H1 (cell line): Measurements from ENCODE around the gene IL12RB2. TPM values are rescaled to one million over a fixed set of nuclear protein-coding genes. Genes with fewer than 3 reads are reported as not detected.

Source experiments
- CTCF ChIA-PET: fragments of 300-600 bp; sonication (Branson Sonifier 250); formaldehyde crosslinking; loops from one replicate; lab custom pipeline; 2021; ENCODE audit not compliant: partially characterized antibody; lab: Charles Lee
- POLR2A ChIA-PET: fragments of 300-600 bp; sonication (Branson Sonifier 250); formaldehyde crosslinking; loops from one replicate; lab custom pipeline; 2021; ENCODE audit warnings: inconsistent platforms; ENCODE audit not compliant: partially characterized antibody; lab: Charles Lee
- DNase-seq, 2 experiments: peaks; one replicate each; pipeline versions ENCODE4 v3.0.0 to v3.0.0-alpha.2; 2010 to 2022; ENCODE audit warnings: low spot score in 2 of 2, low read depth in 1 of 2, mixed read lengths in 1 of 2
- FAIRE-seq: peaks from 2 replicates; lab custom pipeline; 2011; peaks lifted over from hg19 to GRCh38; lab: Jason Lieb, UNC
- H2AFZ ChIP-seq: 2 replicates; pipeline ENCODE4 v1.8.1; 2012; ENCODE audit warnings: low read length, inconsistent platforms
- H2AK5ac ChIP-seq: 2 replicates; pipeline ENCODE4 v1.6.1; 2013; ENCODE audit warnings: low read depth, low read length
- H2BK120ac ChIP-seq: replicated peaks from 2 replicates; pipeline ENCODE3; 2013; ENCODE audit warnings: low read depth, low read length, inconsistent platforms
- H2BK12ac ChIP-seq: 2 replicates; pipeline ENCODE4 v1.6.1; 2013; ENCODE audit warnings: low read depth, low read length
- H2BK15ac ChIP-seq: 2 replicates; pipeline ENCODE4 v1.6.1; 2013; ENCODE audit warnings: low read length
- H2BK20ac ChIP-seq: 2 replicates; pipeline ENCODE4 v1.6.1; 2013; ENCODE audit warnings: low read length
- H2BK5ac ChIP-seq: 2 replicates; pipeline ENCODE4 v1.6.1; 2013; ENCODE audit warnings: low read depth, low read length
- H3K14ac ChIP-seq: 2 replicates; pipeline ENCODE4 v1.6.1; 2013; ENCODE audit warnings: inconsistent platforms; ENCODE audit not compliant: insufficient read length
- H3K18ac ChIP-seq: 2 replicates; pipeline ENCODE4 v1.6.1; 2013; ENCODE audit warnings: low read length; ENCODE audit errors: extremely low read depth
- H3K23ac ChIP-seq: 2 replicates; pipeline ENCODE4 v1.6.1; 2013; ENCODE audit warnings: inconsistent platforms; ENCODE audit not compliant: insufficient read length
- H3K23me2 ChIP-seq: 2 replicates; pipeline ENCODE4 v1.6.1; 2013; ENCODE audit warnings: low read depth, low read length
- H3K27ac ChIP-seq: 2 replicates; pipeline ENCODE4 v1.6.1; 2011; ENCODE audit warnings: low read depth, low read length, inconsistent platforms
- H3K27me3 ChIP-seq, 4 experiments: replicated peaks in 1 of 4; 1 replicate in 1 of 4; 2 replicates in 3 of 4; pipeline versions ENCODE4 v1.6.1 to v1.8.1; 2011 to 2013; ENCODE audit warnings: low read length in 3 of 4, mild to moderate bottlenecking in 3 of 4, inconsistent platforms in 2 of 4, mixed read lengths in 2 of 4, moderate library complexity in 1 of 4; ENCODE audit not compliant: control insufficient read depth in 3 of 4, insufficient read depth in 3 of 4; ENCODE audit errors: extremely low read depth in 1 of 4
- H3K36me3 ChIP-seq, 4 experiments: 2 replicates each; pipeline versions ENCODE4 v1.6.1 to v1.8.1; 2011 to 2013; ENCODE audit warnings: mild to moderate bottlenecking in 4 of 4, low read length in 3 of 4, moderate library complexity in 2 of 4, control low read depth in 1 of 4, inconsistent platforms in 1 of 4; ENCODE audit not compliant: insufficient read depth in 4 of 4, control insufficient read depth in 2 of 4
- H3K4ac ChIP-seq: replicated peaks from 2 replicates; pipeline ENCODE3; 2013; ENCODE audit warnings: low read length, low read depth, mixed read lengths, inconsistent platforms; ENCODE audit not compliant: insufficient read length
- H3K4me1 ChIP-seq, 4 experiments: replicated peaks in 1 of 4; 1 replicate in 1 of 4; 2 replicates in 3 of 4; pipeline versions ENCODE4 v1.6.1 to v1.8.1; 2011 to 2013; ENCODE audit warnings: low read length in 3 of 4, inconsistent platforms in 2 of 4, mixed read lengths in 1 of 4; ENCODE audit not compliant: insufficient read depth in 4 of 4, control insufficient read depth in 3 of 4
- H3K4me2 ChIP-seq, 2 experiments: 2 replicates each; pipeline versions ENCODE4 v1.6.1 to v1.8.1; 2011 to 2013; ENCODE audit warnings: low read depth in 2 of 2, low read length in 2 of 2, control low read depth in 1 of 2, inconsistent platforms in 1 of 2, mild to moderate bottlenecking in 1 of 2; ENCODE audit not compliant: insufficient read depth in 1 of 2
- H3K4me3 ChIP-seq, 4 experiments: fragments of 200-600, 300-600 bp in 1 of 4; sonication (generic), shearing (Covaris generic), sonication (Bioruptor Twin) in 1 of 4; 2 replicates each; pipeline versions ENCODE4 v1.5.1 to v1.8.1; 2011 to 2016; ENCODE audit warnings: low read length in 4 of 4, low read depth in 3 of 4, control low read depth in 2 of 4, inconsistent platforms in 2 of 4, mild to moderate bottlenecking in 2 of 4, mixed read lengths in 1 of 4, moderate library complexity in 1 of 4; ENCODE audit not compliant: insufficient read depth in 2 of 4; ENCODE audit errors: extremely low read depth in 1 of 4
- H3K56ac ChIP-seq: replicated peaks from 2 replicates; pipeline ENCODE3; 2013; ENCODE audit warnings: low read depth, mild to moderate bottlenecking, mixed read lengths, low read length, inconsistent platforms; ENCODE audit not compliant: insufficient read length
- H3K79me1 ChIP-seq: 2 replicates; pipeline ENCODE4 v1.6.1; 2013; ENCODE audit warnings: low read depth, low read length, control low read depth
- H3K79me2 ChIP-seq, 2 experiments: 2 replicates each; pipeline versions ENCODE4 v1.6.1 to v1.8.1; 2012 to 2013; ENCODE audit warnings: low read length in 2 of 2, mild to moderate bottlenecking in 2 of 2, inconsistent platforms in 1 of 2; ENCODE audit not compliant: insufficient read depth in 2 of 2, control insufficient read depth in 1 of 2
- H3K9ac ChIP-seq, 4 experiments: replicated peaks in 1 of 4; 1 replicate in 1 of 4; 2 replicates in 3 of 4; pipeline versions ENCODE4 v1.6.1 to v1.8.1; 2011 to 2013; ENCODE audit warnings: low read depth in 3 of 4, low read length in 3 of 4, control low read depth in 2 of 4, mild to moderate bottlenecking in 2 of 4, moderate library complexity in 2 of 4, inconsistent platforms in 1 of 4; ENCODE audit errors: extremely low read depth in 1 of 4
- H3K9me3 ChIP-seq, 2 experiments: 2 replicates each; pipeline versions ENCODE4 v1.6.1 to v1.8.1; 2012 to 2013; ENCODE audit warnings: mild to moderate bottlenecking in 2 of 2, moderate library complexity in 2 of 2, control low read depth in 1 of 2, inconsistent platforms in 1 of 2, low read depth in 1 of 2, low read length in 1 of 2, mixed read lengths in 1 of 2; ENCODE audit not compliant: insufficient read depth in 2 of 2
- H4K20me1 ChIP-seq, 2 experiments: replicated peaks in 1 of 2; 2 replicates each; pipeline versions ENCODE3 to v1.8.1; 2011 to 2013; ENCODE audit warnings: inconsistent platforms in 2 of 2, low read length in 2 of 2, mild to moderate bottlenecking in 1 of 2; ENCODE audit not compliant: insufficient read depth in 2 of 2, control insufficient read depth in 1 of 2
- H4K5ac ChIP-seq: 2 replicates; pipeline ENCODE4 v1.6.1; 2013; ENCODE audit warnings: low read length, low read depth, mixed read lengths, inconsistent platforms; ENCODE audit not compliant: insufficient read length
- H4K8ac ChIP-seq: 2 replicates; pipeline ENCODE4 v1.8.0; 2013; ENCODE audit warnings: mild to moderate bottlenecking, moderate library complexity, low read length, inconsistent platforms; ENCODE audit not compliant: insufficient read depth; ENCODE audit errors: extremely low read depth
- H4K91ac ChIP-seq: replicated peaks from 2 replicates; pipeline ENCODE3; 2013; ENCODE audit warnings: low read length, mixed read lengths, inconsistent platforms; ENCODE audit not compliant: insufficient read length
- BACH1 ChIP-seq: IDR thresholded peaks from 2 replicates; pipeline ENCODE4 v1.6.1; 2012; ENCODE audit warnings: low read length, improper control_type of control experiment
- CHD2 ChIP-seq: IDR thresholded peaks from 2 replicates; pipeline ENCODE4 v1.6.1; 2012; ENCODE audit warnings: low read length, improper control_type of control experiment
- CTBP2 ChIP-seq: IDR thresholded peaks from 2 replicates; pipeline ENCODE4 v1.7.0; 2011; ENCODE audit warnings: borderline replicate concordance, mild to moderate bottlenecking, moderate library complexity, mixed read lengths, low read length; ENCODE audit not compliant: insufficient read depth, insufficient read length
- E2F6 ChIP-seq: IDR thresholded peaks from 2 replicates; pipeline ENCODE4 v1.6.1; 2012; ENCODE audit warnings: inconsistent platforms
- GABPA ChIP-seq: IDR thresholded peaks from 2 replicates; pipeline ENCODE4 v1.6.1; 2011; ENCODE audit warnings: mild to moderate bottlenecking, low read length, moderate library complexity, borderline replicate concordance; ENCODE audit not compliant: insufficient read depth
- GTF2F1 ChIP-seq: IDR thresholded peaks from 2 replicates; pipeline ENCODE4 v1.6.1; 2012; ENCODE audit warnings: low read depth, low read length, improper control_type of control experiment, borderline replicate concordance
- JUN ChIP-seq: IDR thresholded peaks from 2 replicates; pipeline ENCODE4 v1.6.1; 2011; ENCODE audit warnings: low read depth, mild to moderate bottlenecking, improper control_type of control experiment, low read length
- RAD21 ChIP-seq, 2 experiments: IDR thresholded peaks in 1 of 2; conservative IDR thresholded peaks in 1 of 2; 2 replicates each; pipeline ENCODE4 v1.6.1; 2011; ENCODE audit warnings: low read depth in 2 of 2, low read length in 2 of 2, improper control_type of control experiment in 1 of 2, inconsistent platforms in 1 of 2, mild to moderate bottlenecking in 1 of 2, moderate library complexity in 1 of 2
- SP1 ChIP-seq: IDR thresholded peaks from 2 replicates; pipeline ENCODE4 v1.6.1; 2011; ENCODE audit warnings: low read depth, low read length
- SUZ12 ChIP-seq: fragments of 200-600 bp; sonication (generic); IDR thresholded peaks from 2 replicates; pipeline ENCODE4 v1.6.1; 2012; ENCODE audit warnings: mild to moderate bottlenecking, inconsistent platforms, low read length, moderate library complexity, mixed read lengths
- WGBS, 2 experiments: shearing (Covaris generic) in 1 of 2; methylation state at CpG; one replicate each; pipeline versions ENCODE4 v1.1.6 to v1.1.7; 2013 to 2015; ENCODE audit warnings: low lambda C conversion rate in 2 of 2, mixed read lengths in 2 of 2, inconsistent platforms in 1 of 2, low coverage in 1 of 2, missing lambda C conversion rate in 1 of 2; ENCODE audit not compliant: insufficient replicate concordance in 2 of 2, insufficient coverage in 1 of 2, insufficient read length in 1 of 2; ENCODE audit errors: extremely low coverage in 1 of 2, missing lambda C conversion rate in 1 of 2; 5-methylcytosine and 5-hydroxymethylcytosine counted together
- polyA plus RNA-seq, 7 experiments: library from polyadenylated mRNA; depleted of rRNA in 3 of 7; stranded (reverse) in 5 of 7; unstranded in 2 of 7; fragments of >200 nt in 5 of 7; fragments of 200-250 nt in 2 of 7; gene quantifications; 1 replicate in 5 of 7; 2 replicates in 1 of 7; 4 replicates in 1 of 7; pipeline versions ENCODE4 v1.2.1 to v1.2.3, GENCODE V29; 2011 to 2013; ENCODE audit warnings: missing spikeins in 2 of 7, mixed read lengths in 2 of 7
- total RNA-seq: library from RNA; stranded (reverse); fragmentation: NEBNext Ultra II Directional; extraction: Animal tissue kit (Norgen Biotek cat#: 25700); gene quantifications from 2 replicates; pipeline ENCODE4 v1.2.1, GENCODE V29; 2021

IL12RB2 gene
- total and polyA plus RNA-seq, 2 of the 8 experiments (the other 6 are each of a cell fraction or from before 2014, with no cell fraction given): 1.4 TPM

GRCh38 chr1:67342076-67342890, 34.6 kb downstream of the IL12RB2 start:
- H3K27ac ChIP-seq: no peak overlapping the region
- peak overlapping the region in 1 of 4 experiments; percentile 11; a peak in 1 of 7 replicates for H3K9ac ChIP-seq
- H3K23ac ChIP-seq: no peak overlapping the region
- H3K4me3 ChIP-seq: no peak overlapping the region
- H3K18ac ChIP-seq: peak overlapping the region; percentile 93; the same call in 1 of the 2 replicates
- H2BK20ac ChIP-seq: peak overlapping the region; percentile 95
- POLR2A ChIA-PET: no interaction called here
- H3K9me3 ChIP-seq: no peaks in the 10 kb centered on the region
- H2BK120ac ChIP-seq: no peak overlapping the region
- peaks cover 4 to 9% (median 8%) of the 10 kb centered on the region in 4 experiments; a peak in 5 of 7 replicates for H3K4me1 ChIP-seq
- no peak overlapping the region for H4K8ac ChIP-seq
- no peak overlapping the region for H3K14ac ChIP-seq
- FAIRE-seq (peak; percentile 60), DNase-seq (peak; percentile 25 to 57)
- no peaks in the 10 kb centered on the region for H3K36me3 ChIP-seq
- peak overlapping the region; percentile 87; the same call in 1 of the 2 replicates for H2BK5ac ChIP-seq
- H3K79me1 ChIP-seq: no peaks in the 10 kb centered on the region
- peak overlapping the region; percentile 21 to 47 for H3K4me2 ChIP-seq
- no peaks in the 10 kb centered on the region; a peak in 2 of 7 replicates for H3K27me3 ChIP-seq
- peaks cover 2% of the 10 kb centered on the region for H3K23me2 ChIP-seq
- H2BK15ac ChIP-seq: peak overlapping the region; percentile 99; the same call in 1 of the 2 replicates
- CTCF ChIA-PET: interaction anchor here (0.7 to 9.9 kb wide), 3 partner anchors 129 to 159 kb away, joined by 3 to 91 read pairs (median 6); no protein-coding TSS in a partner anchor
- WGBS, 2 experiments: 13 to 100% methylated on average over 1 to 5 of the region's 5 CpGs
- peak overlapping the region; percentile 67 for H4K5ac ChIP-seq
- H3K79me2 ChIP-seq: no peaks in the 10 kb centered on the region
- no peak overlapping the region for H2AFZ ChIP-seq
- no peak overlapping the region for H3K4ac ChIP-seq
- peak overlapping the region; percentile 99 for H2BK12ac ChIP-seq
- H3K56ac ChIP-seq: no peak overlapping the region
- H4K20me1 ChIP-seq: peaks cover 0 to 1% of the 10 kb centered on the region in 2 experiments
- H2AK5ac ChIP-seq: peak overlapping the region; percentile 99; the same call in 1 of the 2 replicates
- peak overlapping the region; percentile 90 for H4K91ac ChIP-seq
- TF ChIP-seq CTBP2: no peak
- no peak for TF ChIP-seq GABPA
- peak in 1 of 2 experiments; percentile 22; a peak in 2 of 4 replicates for TF ChIP-seq RAD21 (IDR thresholded peaks at IDR 0.05 in 1 of 2, conservative IDR thresholded peaks at IDR 0.05 in 1 of 2; ENCODE audit: low read depth in 2 of 2, low read length in 2 of 2)
- TF ChIP-seq SUZ12: no peak
- no peak for TF ChIP-seq GTF2F1
- 0 out of 2 replicates have a peak, but pooled peaks have one; percentile 24 for TF ChIP-seq SP1
- no peak for TF ChIP-seq E2F6
- no peak for TF ChIP-seq CHD2
- no peak for TF ChIP-seq JUN
- TF ChIP-seq BACH1: no peak
